ENCODE measurements around the gene KANSL2. TPM values are rescaled to one million over a fixed set of nuclear protein-coding genes. Genes with fewer than 3 reads are reported as not detected.
"Not testable (repeated sequence)": the region's sequence is repeated elsewhere in the genome, so short reads cannot be mapped to it uniquely, and the experiment has no call there.

The KANSL2 gene
- total RNA-seq: 22.4 TPM
- long read RNA-seq, partial matches to known transcripts: 5 of 39 reads
- long read RNA-seq, other reads (novel, unspliced or antisense): 34 of 39 reads

- intact Hi-C loops (cut with micrococcal nuclease): no loop called here
- DNase-seq: peak; percentile 97
- ATAC-seq: peak; percentile 98
Observed at GRCh38 chr12:48681710-48682532, at the start of gene KANSL2. KANSL2 (minus strand) TSS chr12:48682238; CDS start chr12:48681632, 606 bp downstream.

- DNase-seq (no peak), ATAC-seq (no peak)
- intact Hi-C loops (cut with micrococcal nuclease): no loop called here
Observed at GRCh38 chr12:48728807-48729206, 46.8 kb upstream of the KANSL2 start.

- intact Hi-C loops (cut with micrococcal nuclease); DNase-seq; ATAC-seq: not testable (repeated sequence)
Observed at GRCh38 chr12:48720737-48721136, 38.7 kb upstream of the KANSL2 start.

- ATAC-seq; DNase-seq; intact Hi-C loops (cut with micrococcal nuclease): not testable (repeated sequence)
Observed at GRCh38 chr12:48720171-48720570, 38.1 kb upstream of the KANSL2 start.

- ATAC-seq; intact Hi-C loops (cut with micrococcal nuclease); DNase-seq: not testable (repeated sequence)
Observed at GRCh38 chr12:48719002-48719401, 37.0 kb upstream of the KANSL2 start.

GRCh38 chr12:48717252-48717695 is 35.2 kb upstream of the KANSL2 start:
- ATAC-seq: no peak
- intact Hi-C loops (cut with micrococcal nuclease): no loop called here
- no peak for DNase-seq

GRCh38 chr12:48716493-48717251 is 34.6 kb upstream of the KANSL2 start, which contains the start of gene CCNT1:
CCNT1 (minus strand) TSS chr12:48716707; CDS start chr12:48716675, 32 bp downstream.
- ATAC-seq: peak; percentile 98
- intact Hi-C loops (cut with micrococcal nuclease): no loop called here
- DNase-seq: peak; percentile 98

- no peak for ATAC-seq
- intact Hi-C loops (cut with micrococcal nuclease): no loop called here
- DNase-seq: no peak
Observed at GRCh38 chr12:48716168-48716492, 34.1 kb upstream of the KANSL2 start.

- no peak for ATAC-seq
- intact Hi-C loops (cut with micrococcal nuclease): no loop called here
- DNase-seq: no peak
Observed at GRCh38 chr12:48712209-48712608, 30.2 kb upstream of the KANSL2 start.

GRCh38 chr12:48698822-48699221 is 16.8 kb upstream of the KANSL2 start:
- ATAC-seq; DNase-seq; intact Hi-C loops (cut with micrococcal nuclease): not testable (repeated sequence)

GRCh38 chr12:48696626-48697025 is 14.6 kb upstream of the KANSL2 start:
- DNase-seq (no peak), ATAC-seq (no peak)
- intact Hi-C loops (cut with micrococcal nuclease): no loop called here

- no peak for ATAC-seq
- no peak for DNase-seq
- intact Hi-C loops (cut with micrococcal nuclease): no loop called here
Observed at GRCh38 chr12:48695859-48696258, 13.8 kb upstream of the KANSL2 start.

- ATAC-seq (no peak), DNase-seq (no peak)
- intact Hi-C loops (cut with micrococcal nuclease): no loop called here
Observed at GRCh38 chr12:48694038-48694437, 12.0 kb upstream of the KANSL2 start.

- intact Hi-C loops (cut with micrococcal nuclease): no loop called here
- no peak for DNase-seq
- ATAC-seq: no peak
Observed at GRCh38 chr12:48693572-48693971, 11.5 kb upstream of the KANSL2 start.

- ATAC-seq: peak; percentile 41
Observed at GRCh38 chr12:48691826-48692487, 9.9 kb upstream of the KANSL2 start.

GRCh38 chr12:48690990-48691389 is 9.0 kb upstream of the KANSL2 start:
- intact Hi-C loops (cut with micrococcal nuclease): no loop called here
- peak; percentile 70 for ATAC-seq
- DNase-seq: no peak

More at GRCh38 chr12:48691826-48692487, 9.9 kb upstream of the KANSL2 start:
- intact Hi-C loops (cut with micrococcal nuclease): no loop called here
- no peak for DNase-seq

GRCh38 chr12:48690436-48690835 is 8.4 kb upstream of the KANSL2 start:
- peak; percentile 14 for ATAC-seq
- intact Hi-C loops (cut with micrococcal nuclease): no loop called here
- DNase-seq: no peak

GRCh38 chr12:48688836-48689235 is 6.8 kb upstream of the KANSL2 start:
- DNase-seq: no peak
- intact Hi-C loops (cut with micrococcal nuclease): no loop called here
- no peak for ATAC-seq

GRCh38 chr12:48687592-48687991 is 5.6 kb upstream of the KANSL2 start:
- intact Hi-C loops (cut with micrococcal nuclease): no loop called here
- DNase-seq: no peak

More at GRCh38 chr12:48687592-48687991, 5.6 kb upstream of the KANSL2 start:
- no peak for ATAC-seq

Data from left ventricle myocardium superior (tissue), 1 donor.